GM18505 (cell line): ENCODE data around the gene CDC26.
"Not testable (repeated sequence)": the region's sequence is repeated elsewhere in the genome, so short reads cannot be mapped to it uniquely, and the experiment has no call there.

Experiments used
- ATAC-seq: cut with Tn5 transposase; IDR thresholded peaks from one replicate; pipeline ENCODE4 v1.9.1; 2021; ENCODE audit not compliant: unreplicated experiment
- POLR2A ChIP-seq: IDR thresholded peaks from 4 replicates; pipeline ENCODE4 v1.6.1; 2011; ENCODE audit warnings: borderline replicate concordance; ENCODE audit not compliant: insufficient read depth, insufficient read length; ENCODE audit errors: extremely low read depth

The CDC26 gene

DNA sequence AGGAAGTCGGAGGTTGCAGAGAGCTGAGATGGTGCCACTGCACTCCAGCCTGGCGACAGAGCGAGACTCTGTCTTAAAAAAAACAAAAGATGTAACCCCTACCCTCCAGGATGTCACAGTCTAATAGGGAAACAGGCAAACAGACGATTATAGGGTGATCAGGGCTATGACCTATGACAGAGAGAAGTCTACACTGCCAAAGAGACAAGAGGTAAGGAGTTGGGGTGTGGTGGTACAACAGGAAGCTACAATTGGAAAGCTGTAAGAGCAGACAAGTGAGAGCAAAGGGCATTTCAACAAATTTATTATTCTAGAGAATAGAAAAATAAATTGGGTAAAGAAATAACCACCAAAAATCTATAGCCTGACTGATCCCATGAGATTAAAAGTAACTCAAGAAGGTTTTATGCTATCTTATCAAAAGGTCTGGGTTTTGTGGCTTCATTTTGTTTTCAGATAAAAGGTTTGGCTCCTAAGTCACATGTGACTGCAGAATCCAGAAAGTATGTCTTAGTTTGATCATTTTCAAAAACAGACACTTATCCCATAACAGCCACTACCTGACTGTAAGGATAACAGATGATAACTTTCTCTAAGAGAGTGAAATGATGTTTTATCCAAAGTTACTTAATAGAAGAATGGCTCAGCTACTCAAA lies 7.3 kb downstream of the CDC26 start:
- TF ChIP-seq POLR2A, result no peak
- ATAC-seq, result no peak

DNA sequence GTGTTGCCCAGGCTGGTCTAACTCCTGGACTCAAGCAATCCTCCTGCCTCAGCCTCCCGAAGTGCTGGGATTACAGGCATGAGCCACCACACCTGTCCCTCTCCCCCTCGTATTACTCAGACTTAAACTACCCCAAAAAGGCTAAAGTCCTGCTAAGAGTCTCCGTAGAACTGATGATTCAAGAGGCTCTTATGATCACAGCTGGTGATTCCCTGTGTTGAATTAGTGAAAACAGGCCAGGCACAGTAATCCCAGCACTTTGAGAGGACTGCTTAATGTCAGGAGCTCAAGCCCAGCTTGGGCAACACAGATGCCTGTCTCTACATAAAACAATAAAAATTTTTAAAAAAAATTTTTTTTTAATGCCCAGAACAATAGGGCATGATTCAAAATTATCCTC lies 9.2 kb downstream of the CDC26 start:
- ATAC-seq, result no peak
- no peak for TF ChIP-seq POLR2A

DNA sequence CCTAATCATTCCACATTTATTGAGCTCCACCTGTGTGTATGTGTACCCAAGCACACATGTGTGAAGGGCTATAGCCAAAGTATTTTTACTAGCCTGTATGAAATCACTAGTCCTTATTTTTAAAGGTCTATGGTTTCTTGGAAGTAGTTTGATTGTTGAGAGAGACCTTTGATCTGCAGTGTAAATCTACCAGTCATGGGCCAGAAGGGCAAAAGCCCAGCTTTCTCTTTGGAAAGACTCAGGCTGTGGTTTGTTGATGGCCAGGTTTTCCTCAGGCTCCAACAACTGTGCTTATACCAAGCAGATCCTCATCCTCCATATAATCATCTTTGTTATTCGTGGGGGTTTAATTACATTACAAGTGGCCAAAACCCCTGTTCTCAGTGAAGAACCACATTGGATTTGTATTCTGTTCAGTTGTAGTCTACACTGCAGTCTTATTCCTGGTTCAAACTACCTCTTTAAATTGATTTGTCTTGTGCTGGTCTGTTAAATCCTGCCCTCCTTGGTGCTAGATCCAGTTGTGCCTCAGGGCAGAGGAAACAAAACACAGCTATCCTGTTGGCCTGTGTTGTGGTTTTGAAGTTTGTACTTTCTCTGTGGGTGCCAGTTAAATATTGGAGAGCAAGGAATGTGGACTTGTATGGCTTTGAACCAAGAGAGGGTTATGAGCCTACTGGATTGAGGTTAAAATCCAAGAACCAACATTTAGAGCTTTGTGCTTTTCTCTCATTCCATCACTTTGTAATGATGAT lies 13.3 kb downstream of the CDC26 start:
- ATAC-seq, result no peak

DNA sequence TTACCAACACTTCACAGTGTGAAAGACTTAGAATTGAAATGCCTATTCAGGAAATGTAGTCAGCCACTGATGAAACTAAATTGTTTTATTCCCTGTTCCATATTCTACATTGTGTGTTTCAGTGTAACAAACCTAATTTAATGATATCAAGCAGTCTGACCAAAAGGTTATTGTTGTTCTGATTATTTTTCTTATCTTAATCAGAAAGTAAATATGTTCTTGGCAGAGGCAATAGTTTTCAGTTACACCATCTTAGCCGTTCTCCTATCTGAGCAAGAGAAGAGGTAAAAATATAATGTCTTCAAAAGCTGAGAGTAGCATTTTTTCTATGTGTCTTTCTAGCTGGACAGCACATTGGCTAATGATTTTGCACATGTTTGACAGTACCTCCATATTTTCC lies 17.1 kb downstream of the CDC26 start:
- ATAC-seq, result no peak
- TF ChIP-seq POLR2A, result no peak

More for the DNA sequence above, 13.3 kb downstream of the CDC26 start:
- no peak for TF ChIP-seq POLR2A

DNA sequence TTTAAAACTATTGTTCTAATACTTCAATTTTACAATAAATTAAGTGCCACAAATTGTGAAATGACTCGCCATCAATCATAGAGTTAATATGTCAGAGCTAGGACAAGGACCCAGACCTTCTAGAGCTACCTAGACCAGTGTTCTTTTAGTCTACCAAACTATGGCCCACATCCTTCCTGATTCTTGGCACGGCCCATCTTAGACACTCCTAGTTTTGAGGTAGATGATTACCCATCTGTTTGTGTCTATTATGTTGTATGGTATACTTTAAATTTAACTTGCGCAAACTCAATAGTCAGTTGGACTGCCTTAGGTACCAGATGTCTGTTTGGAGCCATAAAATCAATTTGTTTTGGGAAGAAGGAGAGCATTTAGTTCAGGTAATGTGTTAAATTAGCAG lies 17.5 kb downstream of the CDC26 start:
- no peak for TF ChIP-seq POLR2A
- ATAC-seq, result no peak

DNA sequence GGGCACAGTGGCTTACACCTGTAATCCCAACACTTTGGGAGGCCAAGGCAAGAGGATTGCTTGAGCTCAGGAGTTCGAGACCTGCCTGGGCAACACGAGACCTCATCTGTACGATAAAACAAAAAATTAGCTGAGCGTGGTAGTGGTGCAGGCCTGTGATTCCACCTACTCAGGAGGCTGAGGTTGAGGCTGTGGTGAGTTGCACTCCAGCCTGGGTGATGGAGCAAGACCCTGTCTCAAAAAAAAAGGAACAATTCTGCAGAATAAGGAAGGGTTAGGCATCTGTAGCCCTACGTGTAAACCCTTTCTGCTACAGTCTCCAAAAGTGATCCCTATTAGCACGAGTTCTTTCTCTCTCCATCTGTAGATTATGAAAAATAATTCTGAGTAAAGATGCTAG lies 19.9 kb downstream of the CDC26 start:
- ATAC-seq, result no peak
- no peak for TF ChIP-seq POLR2A

DNA sequence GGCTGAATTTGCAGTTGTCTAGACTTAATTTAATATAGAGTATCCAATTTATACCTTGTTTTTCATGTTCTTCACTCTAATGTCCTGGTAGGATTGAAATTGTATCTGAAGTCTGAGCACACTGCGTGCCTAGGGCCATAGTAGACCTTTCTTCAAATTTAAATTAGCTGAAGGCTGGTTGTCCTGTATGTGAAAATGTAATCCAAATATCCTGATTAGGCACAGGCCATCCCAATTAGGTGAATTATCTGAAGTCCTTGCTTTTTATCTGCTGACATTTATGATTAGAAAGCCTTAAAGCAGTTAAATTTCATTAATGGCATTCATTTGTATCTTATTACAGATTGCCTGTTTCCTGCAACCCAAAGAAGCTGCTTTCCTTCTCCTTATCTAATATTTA lies 20.4 kb downstream of the CDC26 start:
- no peak for ATAC-seq
- no peak for TF ChIP-seq POLR2A

DNA sequence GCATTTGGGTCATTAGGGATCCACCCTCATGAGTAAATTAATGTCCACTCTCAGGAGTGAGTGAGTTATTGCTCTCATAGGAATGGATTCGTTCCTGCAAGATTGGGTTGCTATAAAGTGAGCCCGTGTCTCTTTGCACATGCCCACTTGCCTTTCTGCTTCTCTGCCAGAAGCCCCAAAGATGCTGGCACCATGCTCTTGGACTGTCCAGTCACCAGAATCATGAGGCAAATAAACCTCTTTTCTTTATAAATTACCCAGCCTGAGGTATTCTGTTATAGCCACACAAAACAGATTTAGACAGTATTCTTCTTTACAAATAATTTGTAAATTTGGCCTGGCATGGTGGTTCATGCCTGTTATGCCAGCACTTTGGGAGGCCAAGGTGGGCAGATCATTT lies 24.6 kb downstream of the CDC26 start:
- TF ChIP-seq POLR2A, result no peak
- no peak for ATAC-seq

DNA sequence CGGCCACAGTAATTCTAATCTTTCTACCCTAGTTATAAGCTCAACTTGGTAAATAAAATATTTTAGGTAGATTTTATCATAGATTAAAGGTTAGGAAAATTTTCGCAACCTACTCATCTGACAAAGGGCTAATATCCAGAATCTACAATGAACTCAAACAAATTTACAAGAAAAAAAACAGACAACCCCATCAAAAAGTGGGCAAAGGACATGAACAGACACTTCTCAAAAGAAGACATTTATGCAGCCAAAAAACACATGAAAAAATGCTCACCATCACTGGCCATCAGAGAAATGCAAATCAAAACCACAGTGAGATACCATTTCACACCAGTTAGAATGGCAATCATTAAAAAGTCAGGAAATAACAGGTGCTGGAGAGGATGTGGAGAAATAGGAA lies 25.7 kb downstream of the CDC26 start:
- ATAC-seq, result not testable (repeated sequence)

DNA sequence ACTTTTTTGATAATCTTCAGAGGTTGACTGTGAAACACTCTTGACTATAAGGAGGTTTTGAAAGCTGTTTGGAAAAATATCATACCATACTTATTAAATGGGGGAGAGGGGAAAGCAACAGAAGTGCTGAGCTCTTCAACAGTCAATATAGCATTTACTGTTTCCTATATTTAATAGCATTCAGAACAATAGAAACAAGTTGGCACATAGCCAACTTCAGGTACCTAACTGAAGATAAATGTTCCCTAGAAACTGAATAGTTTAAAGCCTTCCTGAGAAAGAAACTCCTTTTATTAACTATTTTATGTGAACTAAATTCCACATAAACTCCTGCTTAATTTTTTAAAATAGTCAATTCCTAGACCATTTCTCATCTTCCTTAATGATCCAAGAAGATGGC lies 27.7 kb downstream of the CDC26 start:
- no peak for TF ChIP-seq POLR2A
- no peak for ATAC-seq

DNA sequence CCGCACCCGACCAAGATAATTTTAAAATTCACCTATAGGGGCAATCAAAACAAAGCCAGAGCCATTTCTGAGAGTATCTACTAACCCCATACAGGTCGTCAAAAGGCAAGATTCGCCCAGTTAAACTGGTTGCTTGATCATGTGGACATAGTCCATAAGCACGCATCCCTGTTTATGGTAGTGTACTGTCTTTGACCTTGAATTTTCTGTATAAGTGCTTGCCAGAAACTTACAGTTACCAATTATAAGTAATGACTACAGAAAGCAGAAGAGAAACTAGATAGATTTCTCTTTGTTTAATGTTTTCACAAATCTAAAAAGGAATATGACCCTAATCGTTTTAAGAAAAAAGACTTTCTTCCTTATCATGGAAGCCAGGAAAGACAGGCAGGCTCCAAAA lies 28.4 kb downstream of the CDC26 start:
- ATAC-seq, result no peak
- TF ChIP-seq POLR2A, result no peak

DNA sequence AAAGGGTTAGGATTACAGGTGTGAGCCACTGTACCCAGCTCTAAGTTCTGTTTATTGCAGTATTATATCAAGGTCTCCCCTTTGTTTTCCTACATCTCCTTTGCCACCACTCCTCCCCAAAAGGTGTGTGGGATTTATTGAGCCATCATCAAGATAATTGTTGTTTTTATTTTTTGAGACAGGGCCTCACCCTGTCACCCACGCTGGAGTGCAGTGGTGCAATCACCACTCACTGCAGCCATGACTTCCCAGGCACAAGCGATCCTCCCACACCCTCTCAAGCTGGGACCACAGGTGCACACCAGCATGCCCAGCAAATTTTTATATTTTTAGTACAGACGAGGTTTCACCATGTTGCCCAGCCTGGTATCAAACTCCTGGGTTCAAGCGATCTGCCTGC lies 29.5 kb downstream of the CDC26 start:
- ATAC-seq, result no peak
- no peak for TF ChIP-seq POLR2A

DNA sequence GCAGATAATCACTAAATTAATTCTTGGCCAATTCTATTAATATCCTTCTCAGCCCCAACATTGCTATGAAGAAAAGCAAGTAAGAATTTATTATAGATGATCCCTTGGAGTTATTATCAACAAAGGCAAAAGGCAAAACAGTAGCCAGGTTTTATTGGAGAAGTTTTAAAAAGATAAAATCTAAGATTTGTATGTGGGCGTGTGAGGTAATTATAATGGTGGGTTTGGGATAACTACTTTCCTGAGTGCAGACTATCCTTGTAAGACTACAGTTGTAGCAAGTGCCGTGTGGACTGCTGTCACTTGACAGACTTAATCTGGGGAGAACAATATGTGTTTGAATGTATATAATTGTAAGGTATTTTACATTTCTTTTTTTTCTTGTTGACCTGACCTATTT lies 30.8 kb downstream of the CDC26 start:
- TF ChIP-seq POLR2A, result no peak
- no peak for ATAC-seq

DNA sequence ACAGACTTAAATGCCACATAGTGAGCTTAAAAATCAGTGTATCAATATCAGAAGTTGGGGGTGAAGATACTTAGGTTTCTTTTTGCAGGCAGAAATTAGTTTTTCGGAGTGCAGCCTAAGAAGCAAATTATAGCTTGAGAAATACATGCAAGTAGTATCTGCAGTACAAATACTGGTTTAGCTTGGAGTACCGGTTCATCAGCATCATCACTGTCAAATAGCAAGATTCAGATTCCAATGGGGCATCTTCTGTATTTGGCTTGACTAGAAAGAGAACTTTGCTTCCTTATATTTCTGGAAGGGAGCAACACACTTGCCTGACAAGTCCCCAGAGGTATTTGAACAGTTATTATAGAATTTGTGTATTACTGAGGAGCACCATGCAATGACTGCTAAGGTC lies 34.2 kb downstream of the CDC26 start:
- ATAC-seq, result no peak
- no peak for TF ChIP-seq POLR2A
